Transverse colon (tissue), 3 donors: ENCODE measurements around the gene MC4R.

Experiments used
- CTCF ChIP-seq, 5 experiments: fragments of 200-600 bp in 3 of 5; fragments of 450-650 bp in 2 of 5; sonication (generic) in 3 of 5; IDR thresholded peaks; 1 replicate in 2 of 5; 2 replicates in 3 of 5; pipeline ENCODE4 v1.5.1; 2016 to 2017; ENCODE audit warnings: antibody characterized with exemption in 5 of 5, inconsistent platforms in 3 of 5, mild to moderate bottlenecking in 2 of 5, moderate library complexity in 1 of 5
- EP300 ChIP-seq: sonication (generic); formaldehyde crosslinking; IDR thresholded peaks from one replicate; pipeline ENCODE4 v1.6.1; 2017; ENCODE audit warnings: antibody characterized with exemption, low read depth
- POLR2A ChIP-seq: fragments of 450-650 bp; IDR thresholded peaks from one replicate; pipeline ENCODE4 v1.6.1; 2016; ENCODE audit warnings: antibody characterized with exemption, mild to moderate bottlenecking, moderate library complexity

GRCh38 chr18:60372596-60372995, at the start of gene MC4R:
- TF ChIP-seq CTCF (IDR thresholded peaks at IDR 0.05) (no peak), POLR2A (no peak), EP300 (no peak)
